Mucosa of stomach (tissue), 1 donor: Measurements from ENCODE around the gene MARCHF3.

Experiments
- H3K27me3 ChIP-seq: one replicate; pipeline ENCODE4 v1.7.0; 2013; ENCODE audit warnings: mild to moderate bottlenecking, low read length; ENCODE audit not compliant: control insufficient read depth, insufficient read depth
- H3K36me3 ChIP-seq: one replicate; pipeline ENCODE4 v1.7.0; 2013; ENCODE audit warnings: low read length; ENCODE audit not compliant: control insufficient read depth, insufficient read depth
- H3K4me1 ChIP-seq: one replicate; pipeline ENCODE4 v1.7.0; 2013; ENCODE audit warnings: mild to moderate bottlenecking, low read length; ENCODE audit not compliant: control insufficient read depth, insufficient read depth
- H3K4me3 ChIP-seq: one replicate; pipeline ENCODE4 v1.7.0; 2013; ENCODE audit warnings: low read length
- H3K9ac ChIP-seq: one replicate; pipeline ENCODE4 v1.7.0; 2013; ENCODE audit warnings: mild to moderate bottlenecking, low read length, moderate library complexity
- H3K9me3 ChIP-seq: one replicate; pipeline ENCODE4 v1.7.0; 2013; ENCODE audit warnings: mild to moderate bottlenecking, low read length, moderate library complexity; ENCODE audit not compliant: control insufficient read depth
- donor health status: Pancreatic carcinoma.

The MARCHF3 gene

DNA sequence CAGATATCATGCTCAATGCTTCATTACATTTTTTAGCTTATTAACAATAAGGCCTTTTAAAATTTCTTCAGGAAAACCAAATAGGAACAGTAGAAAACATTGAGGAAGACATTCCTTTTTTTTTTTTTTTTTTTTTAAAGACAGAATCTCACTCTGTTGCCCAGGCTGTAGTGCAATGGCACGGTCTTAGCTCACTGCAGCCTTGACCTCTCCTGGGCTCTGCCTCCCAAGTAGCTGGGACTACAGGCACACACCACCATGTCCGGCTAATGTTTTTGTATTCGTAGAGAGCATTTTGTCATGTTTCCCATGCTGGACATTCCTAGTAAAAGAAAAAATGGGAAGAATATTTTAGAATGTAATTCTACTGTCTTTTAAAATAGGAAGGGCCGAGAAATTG is 193.1 kb downstream of the MARCHF3 start:
- Histone ChIP-seq H3K9me3 (no peaks in the 10 kb centered on the region), H3K4me3 (no peak overlapping the region), H3K36me3 (no peaks in the 10 kb centered on the region), H3K27me3 (no peaks in the 10 kb centered on the region), H3K9ac (no peak overlapping the region), H3K4me1 (no peaks in the 10 kb centered on the region)

DNA sequence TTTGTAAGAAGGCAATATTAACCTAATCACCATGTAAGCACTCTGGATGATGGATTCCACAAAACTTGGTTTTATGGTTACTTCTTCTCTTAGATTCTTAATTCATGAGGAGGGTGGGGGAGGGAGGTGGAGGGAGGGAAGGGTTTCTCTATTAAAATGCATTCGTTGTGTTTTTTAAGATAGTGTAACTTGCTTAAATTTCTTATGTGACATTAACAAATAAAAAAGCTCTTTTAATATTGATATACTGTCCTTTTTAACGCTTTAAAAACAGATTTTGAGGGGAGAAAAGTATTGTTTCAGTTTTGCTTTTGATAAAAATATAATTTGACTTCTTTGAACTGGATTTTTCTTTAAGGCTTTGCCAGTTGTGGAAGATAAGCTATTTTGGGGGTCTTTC is 193.6 kb downstream of the MARCHF3 start:
- H3K9ac ChIP-seq = no peak overlapping the region
- no peaks in the 10 kb centered on the region for H3K27me3 ChIP-seq
- no peaks in the 10 kb centered on the region for H3K9me3 ChIP-seq
- no peaks in the 10 kb centered on the region for H3K36me3 ChIP-seq
- H3K4me1 ChIP-seq = no peaks in the 10 kb centered on the region
- H3K4me3 ChIP-seq = no peak overlapping the region

DNA sequence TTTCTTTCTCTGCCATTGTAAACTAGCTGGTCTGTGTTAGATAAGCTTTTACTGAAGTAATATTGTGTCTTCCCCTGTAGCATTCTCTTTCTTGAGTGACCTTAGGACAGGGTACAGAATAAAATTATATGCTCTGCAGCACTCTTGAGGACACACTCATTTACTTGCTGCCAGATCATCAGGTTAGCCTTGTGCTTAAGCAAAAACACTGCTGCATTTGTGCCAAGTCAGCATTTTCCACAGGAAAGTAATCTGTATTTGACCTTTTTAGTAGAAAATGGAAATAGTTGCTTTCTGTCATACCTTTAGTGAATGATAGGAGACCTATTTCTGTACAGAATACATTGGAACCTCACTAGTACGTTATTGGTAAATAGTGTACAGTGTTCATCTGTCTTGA is 199.2 kb downstream of the MARCHF3 start:
- Histone ChIP-seq H3K27me3 (no peaks in the 10 kb centered on the region), H3K9me3 (no peaks in the 10 kb centered on the region), H3K36me3 (no peaks in the 10 kb centered on the region), H3K4me3 (no peak overlapping the region), H3K4me1 (no peaks in the 10 kb centered on the region), H3K9ac (no peak overlapping the region)

DNA sequence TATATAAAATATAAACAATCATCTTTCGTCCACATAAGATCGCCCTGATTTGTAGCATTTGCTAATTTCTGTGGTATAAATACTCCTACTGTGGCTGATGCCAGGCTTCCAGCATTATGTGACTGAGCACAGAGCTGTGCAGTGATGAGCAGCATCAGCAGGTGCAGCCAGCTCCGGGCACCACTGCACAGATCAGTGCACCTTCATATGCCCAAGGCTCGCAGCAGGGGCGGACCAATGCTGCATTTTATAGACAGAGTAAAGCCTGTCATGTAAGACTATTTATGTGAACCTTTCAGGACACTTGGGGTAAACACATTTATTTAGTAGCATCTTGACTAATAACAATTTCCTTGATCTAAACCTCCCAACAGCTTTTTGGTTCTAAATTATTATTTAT is 200.3 kb downstream of the MARCHF3 start:
- Histone ChIP-seq H3K36me3 (no peaks in the 10 kb centered on the region), H3K9ac (no peak overlapping the region), H3K4me3 (no peak overlapping the region), H3K9me3 (no peaks in the 10 kb centered on the region), H3K4me1 (no peaks in the 10 kb centered on the region), H3K27me3 (no peaks in the 10 kb centered on the region)

DNA sequence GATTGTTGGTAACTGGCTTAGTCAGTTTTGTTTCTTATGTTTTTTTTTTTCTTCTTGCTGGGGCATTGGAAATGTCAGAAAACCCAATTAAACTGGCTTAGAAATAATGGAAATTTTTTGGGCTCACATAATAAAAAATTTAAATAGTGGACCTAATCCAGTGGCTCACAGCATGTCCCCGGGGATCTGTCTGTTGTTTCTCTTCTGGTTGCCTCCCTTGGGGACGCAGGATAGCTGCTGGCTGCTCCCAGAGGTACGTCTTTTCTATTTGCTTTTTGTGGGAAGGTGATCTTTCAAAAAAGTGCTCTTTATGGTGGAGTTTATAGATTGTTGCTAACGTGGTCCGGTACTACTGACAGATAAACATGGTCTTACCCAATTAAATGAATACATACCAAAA is 201.3 kb downstream of the MARCHF3 start:
- Histone ChIP-seq H3K36me3 (no peaks in the 10 kb centered on the region), H3K27me3 (no peaks in the 10 kb centered on the region), H3K4me1 (no peaks in the 10 kb centered on the region), H3K9ac (no peak overlapping the region), H3K4me3 (no peak overlapping the region), H3K9me3 (no peaks in the 10 kb centered on the region)

DNA sequence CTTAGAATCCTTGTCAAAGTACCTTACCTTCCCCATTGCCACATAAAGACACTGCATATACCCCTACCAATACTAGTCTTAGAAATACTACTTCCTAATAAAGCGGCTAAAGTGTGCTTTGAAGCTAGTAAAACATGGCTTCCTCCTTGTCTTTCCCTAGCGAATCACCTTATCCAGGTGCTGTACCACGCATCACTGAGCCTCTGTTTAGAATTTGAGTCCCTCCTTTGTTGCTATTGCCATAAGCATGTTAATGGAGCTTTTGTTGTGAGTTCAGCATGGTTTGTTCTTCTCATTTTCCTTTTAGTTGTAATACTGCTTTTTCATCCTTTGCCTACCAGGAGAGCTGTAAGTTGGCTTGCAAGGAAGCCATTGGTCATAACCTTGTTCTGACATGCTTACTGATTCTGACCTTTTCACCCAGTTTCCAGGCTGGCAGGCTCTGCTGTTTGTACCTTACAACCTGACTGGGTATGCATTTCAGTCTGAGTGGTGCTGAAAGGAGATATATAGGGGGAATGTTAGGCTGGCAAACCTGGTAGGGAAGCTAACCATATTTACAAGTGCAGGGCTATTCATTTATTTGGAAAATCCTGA is 203.6 kb downstream of the MARCHF3 start:
- Histone ChIP-seq H3K4me1 (no peaks in the 10 kb centered on the region), H3K36me3 (no peaks in the 10 kb centered on the region), H3K9me3 (no peaks in the 10 kb centered on the region), H3K4me3 (no peak overlapping the region), H3K9ac (no peak overlapping the region), H3K27me3 (no peaks in the 10 kb centered on the region)

DNA sequence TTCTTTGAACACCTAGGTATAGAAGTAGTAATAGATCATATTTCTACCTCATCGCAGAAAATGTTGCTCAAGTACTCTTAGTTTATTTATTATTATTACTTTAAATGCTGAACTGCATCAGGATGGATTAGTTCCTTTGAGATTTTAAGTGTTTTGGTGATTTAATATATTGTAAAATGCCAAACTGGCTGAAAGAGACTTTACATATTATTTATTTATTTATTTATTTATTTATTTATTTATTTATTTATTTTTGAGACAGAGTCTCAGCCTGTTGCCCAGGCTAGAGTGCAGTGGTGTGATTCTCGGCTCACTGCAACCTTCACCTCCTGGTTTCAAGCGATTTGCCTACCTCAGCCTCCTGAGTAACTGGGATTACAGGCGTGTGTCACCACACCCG is 211.1 kb downstream of the MARCHF3 start:
- no peak overlapping the region for H3K9ac ChIP-seq
- no peaks in the 10 kb centered on the region for H3K4me1 ChIP-seq
- no peaks in the 10 kb centered on the region for H3K27me3 ChIP-seq
- H3K9me3 ChIP-seq = no peaks in the 10 kb centered on the region
- H3K4me3 ChIP-seq = no peak overlapping the region
- no peaks in the 10 kb centered on the region for H3K36me3 ChIP-seq

DNA sequence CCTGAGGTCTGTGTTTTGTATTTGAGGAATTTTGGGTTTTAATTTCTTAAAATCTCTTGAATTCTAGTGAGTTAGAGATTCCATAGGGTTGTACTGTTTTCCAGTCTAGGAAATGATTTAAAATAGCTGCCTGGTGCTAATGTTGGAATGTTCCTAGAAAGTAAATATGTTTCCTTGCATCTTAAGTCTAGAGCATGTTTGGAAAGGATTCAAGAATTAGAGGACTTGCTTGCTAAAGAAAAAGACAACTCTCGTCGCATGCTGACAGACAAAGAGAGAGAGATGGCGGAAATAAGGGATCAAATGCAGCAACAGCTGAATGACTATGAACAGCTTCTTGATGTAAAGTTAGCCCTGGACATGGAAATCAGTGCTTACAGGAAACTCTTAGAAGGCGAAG is 211.6 kb downstream of the MARCHF3 start:
- no peaks in the 10 kb centered on the region for H3K27me3 ChIP-seq
- H3K4me1 ChIP-seq = no peaks in the 10 kb centered on the region
- H3K9ac ChIP-seq = no peak overlapping the region
- H3K4me3 ChIP-seq = no peak overlapping the region
- no peaks in the 10 kb centered on the region for H3K9me3 ChIP-seq
- H3K36me3 ChIP-seq = no peaks in the 10 kb centered on the region
